Panc1 (cell line): ENCODE data around the gene DSCAM. TPM values are rescaled to one million over a fixed set of nuclear protein-coding genes. Genes with fewer than 3 reads are reported as not detected.

ENCODE experiments used
- ATAC-seq: fragments of 200-7000 bp; cut with Tn5 transposase; 2 replicates; pipeline ENCODE4 v1.9.1; 2020; ENCODE audit warnings: mild to moderate bottlenecking, moderate library complexity
- BruUV-seq: library from RNA; stranded (reverse); fragments of 400-500 nt; replicated peaks from 2 replicates; lab custom pipeline; 2021; lab: Mats Ljungman, UMichigan
- CTCF ChIA-PET: fragments of 300-600 bp; sonication (Branson Sonifier 250); formaldehyde crosslinking; loops from one replicate; lab custom pipeline; 2022; ENCODE audit warnings: antibody characterized with exemption; lab: Charles Lee
- POLR2A ChIA-PET: fragments of 300-600 bp; sonication (Branson Sonifier 250); formaldehyde crosslinking; loops from one replicate; lab custom pipeline; 2022; ENCODE audit warnings: antibody characterized with exemption; lab: Charles Lee
- DNase-seq: peaks from one replicate; pipeline ENCODE4 v3.0.0-alpha.2; 2010; ENCODE audit warnings: low read depth, low spot score
- H3K27ac ChIP-seq: 2 replicates; pipeline ENCODE4 v1.5.1; 2011; ENCODE audit warnings: mild to moderate bottlenecking, low read length, inconsistent platforms
- H3K27me3 ChIP-seq: fragments of 200-500 bp; sonication (Bioruptor generic); 2 replicates; pipeline ENCODE4 v1.6.0; 2014; ENCODE audit warnings: low read length, inconsistent platforms; ENCODE audit not compliant: control insufficient read depth, insufficient read depth
- H3K36me3 ChIP-seq: fragments of 200-500 bp; sonication (Bioruptor generic); 2 replicates; pipeline ENCODE4 v1.5.1; 2014; ENCODE audit warnings: inconsistent platforms, mild to moderate bottlenecking, low read length, moderate library complexity; ENCODE audit not compliant: control insufficient read depth, insufficient read depth
- H3K4me1 ChIP-seq: 2 replicates; pipeline ENCODE4 v1.5.1; 2011; ENCODE audit warnings: inconsistent platforms, mild to moderate bottlenecking, low read length, moderate library complexity; ENCODE audit not compliant: control insufficient read depth, insufficient read depth
- H3K4me3 ChIP-seq, 2 experiments: 2 replicates each; pipeline ENCODE4 v1.5.1; 2011 to 2012; ENCODE audit warnings: low read depth in 2 of 2, low read length in 2 of 2, mild to moderate bottlenecking in 2 of 2, inconsistent platforms in 1 of 2, moderate library complexity in 1 of 2
- H3K9me3 ChIP-seq: fragments of 200-500 bp; sonication (Bioruptor generic); 2 replicates; pipeline ENCODE4 v1.5.1; 2014; ENCODE audit warnings: low read depth, mild to moderate bottlenecking, inconsistent platforms, low read length, moderate library complexity; ENCODE audit not compliant: control insufficient read depth, insufficient read depth
- CTCF ChIP-seq: fragments of 450-650 bp; IDR thresholded peaks from 2 replicates; pipeline ENCODE4 v1.5.1; 2017; ENCODE audit warnings: mild to moderate bottlenecking
- POLR2AphosphoS5 ChIP-seq: IDR thresholded peaks from 2 replicates; pipeline ENCODE4 v1.6.1; 2012; ENCODE audit warnings: mild to moderate bottlenecking, low read depth, low read length, moderate library complexity
- REST ChIP-seq, 2 experiments: IDR thresholded peaks; 2 replicates each; pipeline ENCODE4 v1.6.1; 2011 to 2012; ENCODE audit warnings: low read depth in 2 of 2, control low read depth in 1 of 2, low read length in 1 of 2, mild to moderate bottlenecking in 1 of 2, moderate library complexity in 1 of 2; ENCODE audit not compliant: insufficient read depth in 1 of 2
- SIN3A ChIP-seq: IDR thresholded peaks from 2 replicates; pipeline ENCODE4 v1.6.1; 2012; ENCODE audit warnings: low read depth, mild to moderate bottlenecking, low read length, moderate library complexity, borderline replicate concordance; ENCODE audit not compliant: insufficient read depth
- TCF7L2 ChIP-seq: IDR thresholded peaks from 2 replicates; pipeline ENCODE4 v1.6.1; 2011; ENCODE audit warnings: mild to moderate bottlenecking, low read depth, low read length, inconsistent platforms
- in situ Hi-C: cut with HindIII; loops from 2 replicates; pipeline ENCODE4 v1.10.0; 2016; ENCODE audit warnings: low sequenced_read_pairs, low pct_unique_long_range_greater_than_20kb
- intact Hi-C: fragments of 100-400 bp; cut with micrococcal nuclease; formaldehyde crosslinking; loops from one replicate; pipeline ENCODE4 v1.10.0; 2022; ENCODE audit not compliant: unreplicated experiment
- total RNA-seq: library from RNA; stranded (reverse); gene quantifications from one replicate; pipeline ENCODE4 v1.2.1, GENCODE V29; 2021; ENCODE audit not compliant: unreplicated experiment

The DSCAM gene
- total RNA-seq, 1 experiment from 2014 or later = not detected

GRCh38 chr21:40707656-40708244 lies 139.2 kb downstream of the DSCAM start:
- H3K4me1 ChIP-seq = no peaks in the 10 kb centered on the region
- DNase-seq = no peak
- H3K36me3 ChIP-seq = no peaks in the 10 kb centered on the region
- CTCF ChIA-PET = no interaction called here
- TF ChIP-seq SIN3A (no peak), REST (IDR thresholded peaks at IDR 0.05; ENCODE audit: insufficient read depth in 1 of 2, low read depth in 2 of 2, low read length in 1 of 2) (no peak), CTCF (no peak), POLR2AphosphoS5 (no peak), TCF7L2 (no peak)
- BruUV-seq = no TSS peak
- H3K27me3 ChIP-seq = no peaks in the 10 kb centered on the region
- H3K4me3 ChIP-seq = no peak overlapping the region
- H3K27ac ChIP-seq = no peak overlapping the region
- in situ Hi-C loops = no loop called here
- no peak for ATAC-seq
- intact Hi-C loops = no loop called here
- H3K9me3 ChIP-seq = no peaks in the 10 kb centered on the region
- POLR2A ChIA-PET = no interaction called here

GRCh38 chr21:40706806-40707655 lies 139.9 kb downstream of the DSCAM start:
- ATAC-seq (no peak), DNase-seq (no peak)
- ChIA-PET POLR2A (no interaction called here), CTCF (no interaction called here)
- H3K27me3 ChIP-seq = no peaks in the 10 kb centered on the region
- no peaks in the 10 kb centered on the region for H3K4me1 ChIP-seq
- no TSS peak for BruUV-seq
- no peaks in the 10 kb centered on the region for H3K36me3 ChIP-seq
- H3K9me3 ChIP-seq = no peaks in the 10 kb centered on the region
- intact Hi-C loops (no loop called here), in situ Hi-C loops (no loop called here)
- H3K27ac ChIP-seq = no peak overlapping the region
- no peak overlapping the region for H3K4me3 ChIP-seq
- no peak for TF ChIP-seq SIN3A
- no peak for TF ChIP-seq CTCF
- TF ChIP-seq REST (IDR thresholded peaks at IDR 0.05; ENCODE audit: insufficient read depth in 1 of 2, low read depth in 2 of 2, low read length in 1 of 2) = no peak
- no peak for TF ChIP-seq POLR2AphosphoS5
- no peak for TF ChIP-seq TCF7L2
